ENCODE measurements around the gene CCDC33.

DNA sequence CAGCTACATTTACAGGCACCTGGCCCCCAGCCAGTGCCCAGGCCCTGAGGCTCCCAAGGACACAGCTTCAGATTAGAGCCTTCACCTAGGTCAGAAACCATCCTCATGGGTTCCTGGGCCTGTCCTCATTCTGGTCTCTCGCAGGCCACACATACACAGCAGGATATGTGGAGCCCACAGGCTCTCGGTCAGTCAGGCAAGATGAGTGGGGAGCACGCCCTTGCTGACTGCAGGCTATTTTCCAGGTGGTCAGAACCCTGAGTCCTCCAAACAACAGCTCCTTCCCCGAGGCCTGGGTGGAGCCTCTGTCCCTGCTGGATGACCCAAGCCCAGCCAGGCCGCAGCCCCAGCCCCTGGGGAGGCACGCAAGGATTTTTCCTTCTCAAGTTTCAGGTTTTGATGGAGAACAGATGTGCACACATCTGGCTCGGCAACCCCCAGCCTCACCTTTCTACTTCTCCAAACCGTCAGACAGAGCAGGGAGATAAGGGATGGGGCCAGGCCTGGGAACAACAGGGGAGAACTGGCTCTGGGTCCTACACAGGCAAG lies 35.2 kb upstream of the CCDC33 start:
- TF ChIP-seq, protein P1, sequence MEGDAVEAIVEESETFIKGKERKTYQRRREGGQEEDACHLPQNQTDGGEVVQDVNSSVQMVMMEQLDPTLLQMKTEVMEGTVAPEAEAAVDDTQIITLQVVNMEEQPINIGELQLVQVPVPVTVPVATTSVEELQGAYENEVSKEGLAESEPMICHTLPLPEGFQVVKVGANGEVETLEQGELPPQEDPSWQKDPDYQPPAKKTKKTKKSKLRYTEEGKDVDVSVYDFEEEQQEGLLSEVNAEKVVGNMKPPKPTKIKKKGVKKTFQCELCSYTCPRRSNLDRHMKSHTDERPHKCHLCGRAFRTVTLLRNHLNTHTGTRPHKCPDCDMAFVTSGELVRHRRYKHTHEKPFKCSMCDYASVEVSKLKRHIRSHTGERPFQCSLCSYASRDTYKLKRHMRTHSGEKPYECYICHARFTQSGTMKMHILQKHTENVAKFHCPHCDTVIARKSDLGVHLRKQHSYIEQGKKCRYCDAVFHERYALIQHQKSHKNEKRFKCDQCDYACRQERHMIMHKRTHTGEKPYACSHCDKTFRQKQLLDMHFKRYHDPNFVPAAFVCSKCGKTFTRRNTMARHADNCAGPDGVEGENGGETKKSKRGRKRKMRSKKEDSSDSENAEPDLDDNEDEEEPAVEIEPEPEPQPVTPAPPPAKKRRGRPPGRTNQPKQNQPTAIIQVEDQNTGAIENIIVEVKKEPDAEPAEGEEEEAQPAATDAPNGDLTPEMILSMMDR (IDR thresholded peaks at IDR 0.05; ENCODE audit: low read depth, low read length, poor library complexity, severe bottlenecking) = no peak
- no peak for TF ChIP-seq EZH2phosphoT487 (IDR thresholded peaks at IDR 0.05; ENCODE audit: borderline replicate concordance, low read length)

Data from DOHH2 (cell line).